ENCODE results near the gene KCNJ5. TPM values are rescaled to one million over a fixed set of nuclear protein-coding genes. Genes with fewer than 3 reads are reported as not detected.

Gene KCNJ5
- total and polyA plus RNA-seq, 2 of the 4 experiments (the other 2 are of a cell fraction) = 0.07 to 0.18 TPM

- Histone ChIP-seq H3K27me3 (ENCODE audit: control insufficient read depth, insufficient read depth, low read length) (peaks cover 32% of the 10 kb centered on the region), H2BK120ac (ENCODE audit: low read depth, low read length) (no peak overlapping the region), H4K5ac (ENCODE audit: low read depth, low read length) (no peak overlapping the region), H2BK5ac (ENCODE audit: low read depth, low read length, poor library complexity, severe bottlenecking) (no peak overlapping the region), H2AK9ac (replicated peaks; ENCODE audit: low read depth, low read length, poor library complexity) (no peak overlapping the region), H4K20me1 (ENCODE audit: insufficient read depth, low read length) (no peaks in the 10 kb centered on the region), H3K79me1 (ENCODE audit: low read depth in 1 of 2, low read length in 2 of 2) (no peaks in the 10 kb centered on the region), H3K9me3 (ENCODE audit: control insufficient read depth, insufficient read depth, low read length) (no peaks in the 10 kb centered on the region), H3K4me1 (ENCODE audit: control insufficient read depth, insufficient read depth, low read length) (no peaks in the 10 kb centered on the region; the same call in 1 of the 2 replicates), H4K8ac (ENCODE audit: low read depth in 2 of 2, low read length in 2 of 2) (no peak overlapping the region), H3K18ac (ENCODE audit: low read depth, low read length) (no peak overlapping the region), H3K14ac (replicated peaks; ENCODE audit: low read depth, low read length) (no peak overlapping the region), H3K36me3 (ENCODE audit: control insufficient read depth, insufficient read depth, low read length) (no peaks in the 10 kb centered on the region), H3K23ac (ENCODE audit: low read depth, low read length) (no peak overlapping the region), H3K9ac (ENCODE audit: low read depth, low read length) (no peak overlapping the region), H3K9me1 (ENCODE audit: insufficient read depth, low read length) (no peaks in the 10 kb centered on the region), H2BK20ac (ENCODE audit: low read depth, low read length) (no peak overlapping the region), H2BK15ac (ENCODE audit: low read depth, low read length) (no peak overlapping the region), H4K91ac (ENCODE audit: insufficient read depth, low read depth, low read length) (no peak overlapping the region), H3K56ac (ENCODE audit: extremely low read depth, insufficient read depth, low read length) (no peak overlapping the region), H3K4ac (ENCODE audit: low read depth, low read length) (no peak overlapping the region), H2AK5ac (ENCODE audit: low read depth, low read length) (no peak overlapping the region; the same call in 1 of the 2 replicates), H3K4me2 (ENCODE audit: low read depth, low read length) (no peak overlapping the region), H3K27ac (ENCODE audit: insufficient read depth, low read length) (no peak overlapping the region), H2AFZ (replicated peaks; ENCODE audit: low read length, poor library complexity) (no peak overlapping the region), H3K4me3 (ENCODE audit: insufficient read depth, low read depth, low read length) (no peak overlapping the region)
- DNase-seq (no peak), ATAC-seq (ENCODE audit: low read depth) (no peak)
- in situ Hi-C loops (cut with MboI; ENCODE audit: low sequenced_read_pairs) (no loop called here), intact Hi-C loops (cut with micrococcal nuclease) (no loop called here), dilution Hi-C loops (cut with HindIII; ENCODE audit: low sequenced_read_pairs, unreplicated experiment) (no loop called here)
- ChIA-PET CTCF (interaction anchor here (1.1 to 1.3 kb wide), 2 partner anchors 15 to 56 kb away, joined by 3 to 6 read pairs; no protein-coding TSS in a partner anchor), POLR2A (ENCODE audit: unreplicated experiment) (no interaction called here)
- TF ChIP-seq, protein P1, sequence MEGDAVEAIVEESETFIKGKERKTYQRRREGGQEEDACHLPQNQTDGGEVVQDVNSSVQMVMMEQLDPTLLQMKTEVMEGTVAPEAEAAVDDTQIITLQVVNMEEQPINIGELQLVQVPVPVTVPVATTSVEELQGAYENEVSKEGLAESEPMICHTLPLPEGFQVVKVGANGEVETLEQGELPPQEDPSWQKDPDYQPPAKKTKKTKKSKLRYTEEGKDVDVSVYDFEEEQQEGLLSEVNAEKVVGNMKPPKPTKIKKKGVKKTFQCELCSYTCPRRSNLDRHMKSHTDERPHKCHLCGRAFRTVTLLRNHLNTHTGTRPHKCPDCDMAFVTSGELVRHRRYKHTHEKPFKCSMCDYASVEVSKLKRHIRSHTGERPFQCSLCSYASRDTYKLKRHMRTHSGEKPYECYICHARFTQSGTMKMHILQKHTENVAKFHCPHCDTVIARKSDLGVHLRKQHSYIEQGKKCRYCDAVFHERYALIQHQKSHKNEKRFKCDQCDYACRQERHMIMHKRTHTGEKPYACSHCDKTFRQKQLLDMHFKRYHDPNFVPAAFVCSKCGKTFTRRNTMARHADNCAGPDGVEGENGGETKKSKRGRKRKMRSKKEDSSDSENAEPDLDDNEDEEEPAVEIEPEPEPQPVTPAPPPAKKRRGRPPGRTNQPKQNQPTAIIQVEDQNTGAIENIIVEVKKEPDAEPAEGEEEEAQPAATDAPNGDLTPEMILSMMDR (conservative IDR thresholded peaks at IDR 0.05; ENCODE audit: low read depth, low read length) = no peak
- no peak for TF ChIP-seq MXI1 (IDR thresholded peaks at IDR 0.05; ENCODE audit: borderline replicate concordance, low read depth, low read length)
- TF ChIP-seq POLR2A (IDR thresholded peaks at IDR 0.05; ENCODE audit: low read depth, low read length) = no peak
- no peak for TF ChIP-seq ELK1 (IDR thresholded peaks at IDR 0.05; ENCODE audit: borderline replicate concordance, low read depth, low read length)
- no peak for TF ChIP-seq CHD1 (IDR thresholded peaks at IDR 0.05; ENCODE audit: low read depth, low read length)
- TF ChIP-seq RFX5 (IDR thresholded peaks at IDR 0.05; ENCODE audit: low read depth, low read length) = no peak
- TF ChIP-seq CEBPB (IDR thresholded peaks at IDR 0.05; ENCODE audit: low read depth, low read length) = no peak
- TF ChIP-seq FOS (IDR thresholded peaks at IDR 0.05; ENCODE audit: low read depth, low read length) = no peak
- TF ChIP-seq BHLHE40 (IDR thresholded peaks at IDR 0.05; ENCODE audit: low read depth, low read length) = no peak
- TF ChIP-seq USF2 (IDR thresholded peaks at IDR 0.05; ENCODE audit: low read depth, low read length) = no peak
- no peak for TF ChIP-seq RAD21 (IDR thresholded peaks at IDR 0.05; ENCODE audit: low read length)
- TF ChIP-seq SMC3 (IDR thresholded peaks at IDR 0.05; ENCODE audit: low read depth, low read length) = no peak
- TF ChIP-seq RCOR1 (IDR thresholded peaks at IDR 0.05; ENCODE audit: insufficient replicate concordance, low read length) = no peak
- no peak for TF ChIP-seq MAZ (IDR thresholded peaks at IDR 0.05; ENCODE audit: borderline replicate concordance, low read depth, low read length)
- TF ChIP-seq MAFK (IDR thresholded peaks at IDR 0.05; ENCODE audit: low read depth, low read length) = no peak
- TF ChIP-seq NFE2L2 (IDR thresholded peaks at IDR 0.05; ENCODE audit: low read depth, low read length) = no peak
- WGBS, 2 experiments (ENCODE audit: extremely low coverage in 2 of 2, insufficient read length in 1 of 2) = 92% methylated on average over 2 of the region's 14 CpGs; no CpG with 5 or more reads in 1 of the 2 experiments
- no TSS peak for BruUV-seq (replicated peaks)
These were observed 50.6 kb downstream of the KCNJ5 start for GRCh38 chr11:128941573-128942271.
